ENCODE results near the gene PSME3IP1.

DNA sequence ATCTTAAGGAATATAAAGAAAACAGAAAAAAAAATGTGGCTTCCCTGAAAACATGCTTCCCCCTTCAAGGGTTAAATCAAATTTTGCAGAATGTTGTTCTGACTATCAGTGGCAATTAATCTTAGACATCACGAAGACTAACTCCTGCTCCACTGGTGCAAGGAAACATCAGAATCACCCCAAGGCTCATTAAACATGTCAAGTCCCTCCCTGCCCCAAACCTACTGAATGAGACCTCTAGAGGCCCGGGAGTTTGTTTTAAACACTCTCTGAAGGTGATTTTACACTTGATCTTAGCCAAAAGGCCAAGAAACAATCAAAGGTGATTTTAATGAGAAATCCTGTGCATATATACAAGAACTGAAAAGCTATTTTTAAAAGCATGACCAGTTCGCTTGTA is 18.3 kb downstream of the PSME3IP1 start:
- no peak for TF ChIP-seq POLR2A (IDR thresholded peaks at IDR 0.05)
- TF ChIP-seq POLR2AphosphoS5 (IDR thresholded peaks at IDR 0.05): no peak
- TF ChIP-seq CTCF (IDR thresholded peaks at IDR 0.05): no peak

All from breast epithelium (tissue), 3 donors.